SHP77 treated with DMSO at 0.1 percent for 48 hours (cell line): Measurements from ENCODE around the gene CNTNAP2.

ENCODE experiments used
- DNase-seq: peaks from one replicate; lab custom pipeline; 2025; lab: John Stamatoyannopoulos, UW

The CNTNAP2 gene

DNA sequence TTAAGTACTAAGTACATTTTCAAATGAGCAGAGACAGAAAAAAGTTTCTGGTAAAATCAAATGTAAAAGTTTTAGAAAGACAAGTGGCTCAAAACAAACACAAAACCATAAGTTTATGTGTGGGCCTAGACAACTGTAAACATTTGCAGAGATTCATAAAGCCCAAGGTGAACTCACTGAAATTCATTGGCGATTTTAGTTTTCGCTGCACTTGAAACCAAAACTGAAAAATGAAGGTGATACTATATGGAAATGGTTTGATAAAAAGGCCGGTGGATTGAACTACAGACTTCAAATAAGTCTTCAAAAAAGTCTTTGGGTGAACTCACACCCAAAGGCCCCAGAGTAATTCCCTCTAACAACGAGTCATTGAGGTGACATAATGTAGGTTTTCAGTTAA is 1289.0 kb downstream of the CNTNAP2 start:
- DNase-seq: no peak

DNA sequence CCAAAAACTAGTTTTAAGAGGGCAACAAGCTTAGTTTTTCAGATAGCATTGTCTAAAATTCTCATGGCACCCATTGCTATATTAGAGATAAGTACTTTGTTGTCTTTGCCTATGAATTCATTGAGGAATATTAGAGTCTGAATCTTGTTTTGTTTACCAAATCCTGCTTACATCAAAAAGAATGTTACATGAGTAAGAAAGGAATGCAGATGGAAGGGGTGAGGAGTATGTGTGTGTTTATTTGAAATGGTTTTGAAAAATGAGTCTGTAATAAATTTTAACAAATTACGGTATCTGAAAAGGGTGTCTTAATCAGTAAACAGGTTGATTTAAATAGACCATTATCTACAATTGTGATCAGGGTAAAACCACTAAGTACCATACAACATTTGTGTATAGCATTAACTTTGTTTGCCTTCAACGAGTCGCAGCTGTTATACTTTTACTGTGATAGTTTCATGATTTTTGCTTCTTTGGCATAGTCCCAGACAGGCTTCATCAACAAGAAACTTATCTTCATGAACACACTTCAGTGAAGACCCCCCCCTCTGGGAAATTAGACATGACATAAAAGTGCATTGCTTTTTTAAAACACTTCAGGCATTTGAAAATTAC is 1290.0 kb downstream of the CNTNAP2 start:
- DNase-seq: no peak

GRCh38 chr7:147411096-147411495 is 1294.5 kb downstream of the CNTNAP2 start:
- no peak for DNase-seq

GRCh38 chr7:147412109-147412508 is 1295.5 kb downstream of the CNTNAP2 start:
- DNase-seq: no peak

DNA sequence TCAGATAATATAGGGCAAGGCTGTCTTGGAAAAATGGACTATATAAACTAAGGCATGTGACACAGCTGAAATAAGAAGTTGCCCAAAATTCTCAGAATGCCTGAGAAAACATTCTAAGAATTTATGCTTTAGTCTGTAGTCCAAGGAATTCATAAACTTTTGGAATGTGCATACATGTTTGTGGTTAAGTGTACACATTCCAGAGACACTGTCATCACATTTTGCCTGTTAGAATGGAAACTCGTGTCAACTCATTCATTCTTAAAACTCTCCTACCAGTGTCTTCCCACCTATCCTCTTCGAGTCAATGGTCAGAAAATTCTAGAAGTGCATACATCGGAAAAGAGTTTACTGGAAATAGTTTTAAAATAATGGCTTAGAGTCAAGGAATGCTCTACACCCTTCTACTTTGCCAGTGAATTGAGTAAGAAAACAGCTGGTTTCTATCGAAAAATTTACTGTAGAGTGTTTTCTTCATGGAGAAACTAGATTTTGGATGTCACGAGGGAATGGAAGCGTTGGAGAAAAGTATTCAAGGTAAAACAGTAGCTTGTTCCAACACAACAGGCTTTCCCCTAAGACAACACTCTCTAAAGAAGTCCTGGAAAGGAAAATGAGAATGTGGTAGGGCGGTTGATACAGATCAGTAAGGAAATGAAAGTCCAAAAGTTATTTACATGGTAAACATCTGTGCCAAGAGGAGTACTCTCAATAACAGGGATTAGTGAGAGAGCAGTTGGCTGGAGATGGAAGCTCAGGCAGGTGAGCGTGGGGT is 1296.4 kb downstream of the CNTNAP2 start:
- DNase-seq: no peak

DNA sequence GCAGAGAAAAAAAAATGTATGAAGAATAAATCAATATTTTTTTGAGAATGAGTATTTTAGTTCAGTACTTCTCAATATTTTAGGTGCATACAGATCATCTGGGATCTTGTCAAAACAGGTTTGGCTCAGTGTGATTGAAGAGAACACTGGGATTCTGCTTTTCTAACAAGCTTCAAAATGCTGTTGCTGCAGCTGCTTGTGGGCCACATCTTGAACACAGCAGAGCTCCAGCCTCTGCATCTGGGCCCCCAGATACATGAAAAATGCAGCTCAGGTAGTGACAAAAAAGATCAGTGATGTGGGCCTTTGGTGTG is 1296.9 kb downstream of the CNTNAP2 start:
- DNase-seq: no peak

DNA sequence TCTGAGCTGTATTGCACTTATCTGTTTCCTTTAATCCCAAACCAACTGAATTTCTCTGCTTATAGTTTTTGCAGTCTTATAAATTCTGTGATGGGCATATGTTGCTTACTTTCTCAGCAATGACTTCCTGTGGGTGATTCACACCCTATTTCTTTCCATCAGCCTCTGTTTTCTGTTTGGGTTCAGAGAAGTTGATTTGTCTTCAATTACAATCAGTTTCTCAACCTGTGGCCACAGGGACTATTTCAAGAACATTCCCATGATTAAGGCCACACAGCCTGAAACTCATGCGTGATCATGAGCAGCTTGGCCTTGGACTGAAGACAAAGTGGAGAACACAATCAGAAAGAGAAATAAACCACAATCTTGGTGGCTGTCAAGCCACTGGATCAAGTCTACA is 1299.4 kb downstream of the CNTNAP2 start:
- no peak for DNase-seq

GRCh38 chr7:147418966-147419365 is 1302.4 kb downstream of the CNTNAP2 start:
- DNase-seq: no peak

- no peak for DNase-seq
Observed at GRCh38 chr7:147423875-147424274, 1307.3 kb downstream of the CNTNAP2 start.

DNA sequence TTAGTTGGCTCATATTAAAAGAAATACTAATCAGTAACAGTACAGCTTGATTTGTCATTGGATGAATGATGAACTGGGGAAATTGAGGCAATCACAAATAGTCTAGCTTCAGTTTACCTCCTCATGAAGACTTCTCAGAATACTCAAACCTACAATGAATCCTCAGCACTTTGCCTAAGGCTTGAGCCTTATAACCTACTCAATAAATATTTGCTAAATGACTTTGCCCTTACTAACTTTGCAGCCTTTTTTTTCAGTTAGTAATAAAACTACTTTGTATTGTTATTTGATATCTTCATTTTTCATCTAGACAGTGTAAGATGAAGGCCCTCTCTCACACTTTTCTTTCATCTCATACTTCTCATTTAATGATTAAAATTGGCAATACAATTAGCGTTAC is 1311.5 kb downstream of the CNTNAP2 start:
- no peak for DNase-seq

DNA sequence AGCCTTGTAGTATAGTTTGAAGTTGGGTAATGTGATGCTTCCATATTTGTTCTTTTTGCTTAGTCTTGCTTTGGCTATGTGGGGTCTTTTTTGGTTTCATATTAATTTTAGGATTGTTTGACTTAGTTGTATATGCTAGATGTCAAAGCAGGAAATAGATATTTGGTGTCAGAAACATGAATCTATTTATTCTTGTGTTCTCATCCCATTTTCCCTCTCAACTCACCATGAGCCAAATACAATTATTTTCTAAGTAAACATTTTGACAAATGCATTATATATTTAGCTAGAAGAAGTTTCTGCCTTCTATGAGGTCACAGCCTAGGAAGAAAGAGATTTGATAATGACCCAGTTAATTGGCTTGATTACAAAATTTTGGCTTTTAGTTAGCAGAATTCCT is 1313.4 kb downstream of the CNTNAP2 start:
- DNase-seq: no peak

DNA sequence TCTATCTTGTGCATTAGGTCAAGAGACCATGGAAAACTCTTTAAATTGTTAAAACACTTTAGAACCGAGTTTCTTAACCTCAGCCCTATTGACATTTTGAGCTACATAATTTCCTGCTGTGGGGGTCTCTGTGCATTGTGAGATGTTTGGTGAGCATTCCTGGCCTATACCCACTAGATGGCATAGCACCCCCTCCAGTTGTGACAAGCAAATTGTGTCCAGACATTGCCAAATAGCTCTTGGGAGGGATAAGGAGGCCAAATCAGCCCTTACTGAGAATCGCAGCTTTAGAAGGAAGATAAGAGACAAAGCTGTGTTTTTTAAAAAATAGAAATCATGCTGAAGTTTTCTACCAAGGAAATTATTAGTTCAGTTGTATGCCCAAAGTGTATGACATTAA is 1315.5 kb downstream of the CNTNAP2 start:
- no peak for DNase-seq

GRCh38 chr7:147432576-147432975 is 1316.0 kb downstream of the CNTNAP2 start:
- no peak for DNase-seq

DNA sequence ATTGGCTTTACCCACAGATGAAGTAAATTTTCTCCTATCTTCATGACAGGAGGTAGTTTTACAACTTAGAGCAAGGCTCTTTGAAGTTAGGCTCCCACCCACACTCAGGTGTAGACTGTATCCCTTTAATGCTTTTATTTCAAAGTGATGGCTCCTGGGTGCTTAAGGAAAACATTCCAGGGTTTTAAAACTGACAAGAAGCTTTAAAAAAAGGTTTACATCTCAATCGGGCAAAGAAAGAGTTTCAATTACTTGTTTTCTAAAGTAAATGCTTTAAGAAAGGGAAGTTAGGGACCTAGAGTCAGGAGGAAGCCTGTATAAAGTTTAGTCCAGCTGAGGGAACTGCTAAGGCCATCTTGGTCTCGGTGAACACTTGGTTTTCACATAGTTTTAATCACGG is 1320.1 kb downstream of the CNTNAP2 start:
- no peak for DNase-seq

- DNase-seq: no peak
Observed at GRCh38 chr7:147438216-147438615, 1321.6 kb downstream of the CNTNAP2 start.

- no peak for DNase-seq
Observed at GRCh38 chr7:147443942-147444341, 1327.3 kb downstream of the CNTNAP2 start.

DNA sequence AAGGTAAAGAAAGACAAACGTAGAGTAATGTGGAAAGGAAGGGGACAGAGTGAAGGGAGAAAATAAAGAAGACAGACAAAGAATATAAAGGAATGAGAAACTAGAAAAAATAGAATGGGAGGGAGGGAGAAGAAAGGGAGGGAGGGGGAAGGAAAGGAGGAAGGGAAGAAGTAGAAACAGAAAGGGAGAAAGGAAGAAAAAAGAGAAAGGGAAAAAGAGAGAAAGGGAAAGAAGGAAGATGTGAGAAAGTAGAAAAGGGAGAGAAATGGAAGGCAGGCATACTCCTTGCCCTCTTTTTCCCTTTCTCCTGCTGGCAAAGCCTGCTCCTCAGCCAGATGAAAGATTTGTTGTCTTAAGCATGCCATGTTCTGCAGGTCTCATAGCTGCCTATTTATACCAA is 1336.2 kb downstream of the CNTNAP2 start:
- DNase-seq: no peak

- DNase-seq: no peak
Observed at GRCh38 chr7:147465223-147465622, 1348.6 kb downstream of the CNTNAP2 start.

DNA sequence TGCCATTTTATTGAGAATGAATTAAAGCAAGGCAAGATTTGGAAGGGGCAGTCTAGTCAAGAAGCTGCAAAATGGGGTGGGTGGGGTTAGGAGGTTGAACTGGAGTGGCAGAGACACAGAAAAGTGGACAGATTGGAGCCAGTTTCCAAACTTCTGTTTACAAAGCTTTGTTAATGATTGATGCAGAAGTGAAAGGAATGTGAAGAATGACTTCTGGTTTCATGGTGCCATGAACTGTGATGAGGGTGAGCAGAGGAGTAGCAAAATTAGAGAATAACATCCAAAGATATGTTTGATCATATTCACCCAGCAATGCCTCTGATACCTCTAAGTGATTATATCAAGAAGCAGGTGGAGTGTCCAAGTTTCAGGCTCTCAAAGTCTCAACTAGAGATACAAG is 1356.0 kb downstream of the CNTNAP2 start:
- no peak for DNase-seq

DNA sequence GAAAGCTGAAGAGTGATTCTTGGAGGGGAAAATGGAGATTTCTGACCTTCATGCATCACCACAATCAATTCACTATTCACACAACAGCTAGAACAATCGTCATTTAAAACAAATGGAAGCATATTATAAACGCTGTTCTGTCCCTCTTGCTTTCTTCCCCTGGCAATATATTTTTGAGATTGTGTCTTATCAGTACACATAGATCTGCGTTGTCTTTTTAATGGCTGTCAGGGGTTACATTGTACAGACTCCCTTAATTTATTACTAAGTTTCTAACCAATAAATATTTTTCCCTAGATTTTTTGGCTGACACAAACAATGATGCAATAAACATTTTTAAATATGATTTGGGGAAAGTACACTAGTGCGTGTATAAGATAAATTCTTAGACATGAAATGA is 1358.3 kb downstream of the CNTNAP2 start:
- no peak for DNase-seq

DNA sequence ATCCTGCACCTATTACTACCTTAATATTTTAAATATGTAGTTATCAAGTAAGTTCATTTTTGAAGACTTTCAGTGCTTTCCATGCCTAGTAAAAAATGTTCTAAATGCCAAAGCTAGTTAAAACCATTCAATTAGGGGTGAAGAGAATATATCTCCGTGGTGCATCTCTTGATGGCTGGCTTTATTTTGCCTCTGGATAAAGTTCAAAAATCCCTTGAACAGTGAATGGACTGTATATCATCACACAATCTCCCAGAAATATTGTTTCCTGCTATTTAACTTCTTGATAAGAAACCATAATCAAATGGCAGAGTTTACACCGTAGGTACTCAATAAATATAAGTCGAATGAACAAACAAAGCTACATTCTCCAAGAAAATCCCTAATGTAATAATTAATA is 1360.9 kb downstream of the CNTNAP2 start:
- DNase-seq: no peak

GRCh38 chr7:147478796-147479195 is 1362.2 kb downstream of the CNTNAP2 start:
- no peak for DNase-seq

GRCh38 chr7:147483634-147484292 is 1367.2 kb downstream of the CNTNAP2 start:
- DNase-seq: no peak
